Measurements from ENCODE around the gene TUBGCP5.

GRCh38 chr15:22978691-22979237 is 60.6 kb downstream of the TUBGCP5 start:
- TF ChIP-seq CTCF (IDR thresholded peaks at IDR 0.05; ENCODE audit: poor library complexity, severe bottlenecking) (no peak), EZH2 (IDR thresholded peaks at IDR 0.05; ENCODE audit: borderline replicate concordance, insufficient read depth, low read length, poor library complexity, severe bottlenecking) (no peak), EP300 (conservative IDR thresholded peaks at IDR 0.05; ENCODE audit: poor library complexity, severe bottlenecking) (no peak), MXI1 (conservative IDR thresholded peaks at IDR 0.05; ENCODE audit: poor library complexity, severe bottlenecking) (no peak), REST (IDR thresholded peaks at IDR 0.05; ENCODE audit: borderline replicate concordance) (no peak), POLR2AphosphoS5 (IDR thresholded peaks at IDR 0.05) (no peak), TAF1 (IDR thresholded peaks at IDR 0.05; ENCODE audit: low read depth) (no peak), RAD21 (conservative IDR thresholded peaks at IDR 0.05) (no peak)
